OCI-LY7 (cell line): ENCODE data around the gene CD3E.

Experiments
- EZH2phosphoT487 ChIP-seq: fragments of 200-600 bp; sonication (generic); IDR thresholded peaks from 2 replicates; pipeline ENCODE4 v1.6.1; 2018; ENCODE audit warnings: low read depth, borderline replicate concordance, mild to moderate bottlenecking, mixed run types, antibody characterized with exemption, low read length, moderate library complexity, mixed read lengths
- TF ChIP-seq, protein P1 (sequence below): fragments of 200-600 bp; sonication (generic); conservative IDR thresholded peaks from 2 replicates; pipeline ENCODE4 v1.5.1; 2014; ENCODE audit warnings: mild to moderate bottlenecking, antibody characterized with exemption, low read length, moderate library complexity, mixed read lengths

DNA sequence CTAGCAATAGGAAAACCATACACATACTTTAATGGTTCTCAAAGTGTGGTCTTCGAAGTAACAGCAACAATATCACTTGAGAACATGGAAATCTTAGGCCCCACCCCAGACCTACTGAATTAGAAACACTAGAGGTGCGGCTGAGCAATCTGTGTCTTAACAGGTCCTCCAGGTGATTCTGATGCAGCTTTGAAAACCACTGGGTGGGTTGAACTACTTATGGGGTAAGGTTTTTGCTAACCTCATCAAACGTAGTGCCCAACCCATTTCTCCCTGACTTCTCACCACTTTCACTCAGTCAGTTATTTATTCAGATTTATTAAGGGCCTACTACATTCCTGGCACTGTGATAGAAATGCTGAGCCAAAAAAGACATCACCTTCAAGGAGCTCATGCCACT is 44.2 kb upstream of the CD3E start:
- TF ChIP-seq, protein P1, sequence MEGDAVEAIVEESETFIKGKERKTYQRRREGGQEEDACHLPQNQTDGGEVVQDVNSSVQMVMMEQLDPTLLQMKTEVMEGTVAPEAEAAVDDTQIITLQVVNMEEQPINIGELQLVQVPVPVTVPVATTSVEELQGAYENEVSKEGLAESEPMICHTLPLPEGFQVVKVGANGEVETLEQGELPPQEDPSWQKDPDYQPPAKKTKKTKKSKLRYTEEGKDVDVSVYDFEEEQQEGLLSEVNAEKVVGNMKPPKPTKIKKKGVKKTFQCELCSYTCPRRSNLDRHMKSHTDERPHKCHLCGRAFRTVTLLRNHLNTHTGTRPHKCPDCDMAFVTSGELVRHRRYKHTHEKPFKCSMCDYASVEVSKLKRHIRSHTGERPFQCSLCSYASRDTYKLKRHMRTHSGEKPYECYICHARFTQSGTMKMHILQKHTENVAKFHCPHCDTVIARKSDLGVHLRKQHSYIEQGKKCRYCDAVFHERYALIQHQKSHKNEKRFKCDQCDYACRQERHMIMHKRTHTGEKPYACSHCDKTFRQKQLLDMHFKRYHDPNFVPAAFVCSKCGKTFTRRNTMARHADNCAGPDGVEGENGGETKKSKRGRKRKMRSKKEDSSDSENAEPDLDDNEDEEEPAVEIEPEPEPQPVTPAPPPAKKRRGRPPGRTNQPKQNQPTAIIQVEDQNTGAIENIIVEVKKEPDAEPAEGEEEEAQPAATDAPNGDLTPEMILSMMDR: no peak
- TF ChIP-seq EZH2phosphoT487: no peak
